Activated CD4-positive, alpha-beta memory T cell treated with anti-CD3 and anti-CD28 coated beads for 36 hours (primary cell): ENCODE results near the gene CAPZA2. TPM values are rescaled to one million over a fixed set of nuclear protein-coding genes. Genes with fewer than 3 reads are reported as not detected.

Experiments
- CTCF ChIA-PET: fragments of 350-600 bp; sonication (Branson Sonifier 250); formaldehyde crosslinking; loops from one replicate; lab custom pipeline; 2021; ENCODE audit warnings: antibody characterized with exemption, inconsistent platforms; lab: Charles Lee
- POLR2A ChIA-PET: fragments of 350-600 bp; sonication (Branson Sonifier 250); formaldehyde crosslinking; loops from one replicate; lab custom pipeline; 2021; ENCODE audit warnings: antibody characterized with exemption; lab: Charles Lee
- DNase-seq: peaks from one replicate; pipeline ENCODE4 v3.0.0-alpha.2; 2020
- H3K27ac Mint-ChIP-seq: one replicate; pipeline ENCODE4 v1.8.0; 2021; ENCODE audit warnings: mixed read lengths
- H3K27me3 Mint-ChIP-seq: one replicate; pipeline ENCODE4 v1.8.0; 2021; ENCODE audit warnings: mixed read lengths
- H3K36me3 Mint-ChIP-seq: one replicate; pipeline ENCODE4 v1.8.0; 2021; ENCODE audit warnings: mixed read lengths
- H3K4me1 Mint-ChIP-seq: one replicate; pipeline ENCODE4 v1.8.0; 2021; ENCODE audit warnings: low read depth, mixed read lengths
- H3K4me3 Mint-ChIP-seq: one replicate; pipeline ENCODE4 v1.8.0; 2021; ENCODE audit warnings: mild to moderate bottlenecking, mixed read lengths
- H3K9me3 Mint-ChIP-seq: one replicate; pipeline ENCODE4 v1.8.0; 2021; ENCODE audit warnings: mixed read lengths
- intact Hi-C: fragments of 100-400 bp; cut with micrococcal nuclease; formaldehyde crosslinking; loops from one replicate; pipeline ENCODE4 v1.15.1; 2023
- total RNA-seq, 2 experiments: library from RNA; stranded (reverse); gene quantifications; one replicate each; pipeline ENCODE4 v1.2.3, GENCODE V29; 2021

The CAPZA2 gene
- total RNA-seq, 2 experiments from 2014 or later, result 163 to 176 TPM

DNA sequence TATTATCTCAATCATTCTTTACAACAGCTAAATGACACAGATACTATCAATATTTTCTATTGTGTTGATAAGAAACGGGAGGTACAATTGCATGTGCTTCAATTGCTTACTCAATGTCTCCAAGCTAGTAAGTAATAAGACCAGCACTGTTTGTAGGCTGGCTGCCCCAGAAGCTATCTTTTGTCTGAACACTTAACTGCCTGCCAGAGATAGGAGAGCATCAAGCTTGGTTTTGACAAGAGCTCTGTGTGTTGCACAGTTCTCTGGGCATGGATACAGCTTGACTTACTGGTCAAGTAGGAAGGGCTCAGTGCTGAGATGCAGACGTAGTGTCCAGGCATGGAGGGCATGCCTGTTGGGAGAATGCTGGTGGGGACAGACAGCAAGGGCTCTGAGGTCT, 26.3 kb upstream of the CAPZA2 start:
- Mint-ChIP-seq H3K27me3 (peaks cover 9% of the 10 kb centered on the region), H3K4me1 (no peaks in the 10 kb centered on the region), H3K36me3 (no peaks in the 10 kb centered on the region), H3K4me3 (no peak overlapping the region), H3K9me3 (no peaks in the 10 kb centered on the region), H3K27ac (no peak overlapping the region)
- CTCF ChIA-PET, result no interaction called here
- no peak for DNase-seq
- POLR2A ChIA-PET, result no interaction called here
- intact Hi-C loops, result no loop called here

GRCh38 chr7:116836911-116837310, 25.5 kb upstream of the CAPZA2 start:
- Mint-ChIP-seq H3K27me3 (peaks cover 14% of the 10 kb centered on the region), H3K27ac (no peak overlapping the region), H3K4me3 (no peak overlapping the region), H3K36me3 (no peaks in the 10 kb centered on the region), H3K9me3 (no peaks in the 10 kb centered on the region), H3K4me1 (no peaks in the 10 kb centered on the region)
- DNase-seq, result no peak
- CTCF ChIA-PET, result no interaction called here
- intact Hi-C loops, result no loop called here
- POLR2A ChIA-PET, result no interaction called here

DNA sequence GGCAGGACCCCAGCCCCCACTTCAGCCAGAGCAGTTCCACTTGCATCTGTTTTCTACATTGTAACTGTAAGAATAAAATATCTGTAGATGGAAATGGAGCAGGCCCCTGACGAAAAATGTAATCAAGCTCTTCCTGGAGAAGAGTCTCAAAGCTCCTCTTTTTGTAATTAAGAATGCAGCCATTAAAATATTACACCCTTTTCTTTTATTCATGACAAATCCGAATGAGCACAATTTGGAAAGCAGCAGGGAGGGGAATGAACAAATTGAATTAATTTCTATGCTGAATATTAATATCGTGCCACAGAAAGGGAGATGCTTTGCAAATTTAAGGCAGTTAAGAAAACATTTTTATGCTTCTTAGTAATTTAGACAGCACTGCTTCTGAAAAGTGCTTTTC, 24.8 kb upstream of the CAPZA2 start:
- Mint-ChIP-seq H3K4me3 (no peak overlapping the region), H3K27ac (no peak overlapping the region), H3K36me3 (no peaks in the 10 kb centered on the region), H3K27me3 (peaks cover 15% of the 10 kb centered on the region), H3K4me1 (no peaks in the 10 kb centered on the region), H3K9me3 (no peaks in the 10 kb centered on the region)
- ChIA-PET POLR2A (no interaction called here), CTCF (no interaction called here)
- intact Hi-C loops, result no loop called here
- DNase-seq, result no peak

DNA sequence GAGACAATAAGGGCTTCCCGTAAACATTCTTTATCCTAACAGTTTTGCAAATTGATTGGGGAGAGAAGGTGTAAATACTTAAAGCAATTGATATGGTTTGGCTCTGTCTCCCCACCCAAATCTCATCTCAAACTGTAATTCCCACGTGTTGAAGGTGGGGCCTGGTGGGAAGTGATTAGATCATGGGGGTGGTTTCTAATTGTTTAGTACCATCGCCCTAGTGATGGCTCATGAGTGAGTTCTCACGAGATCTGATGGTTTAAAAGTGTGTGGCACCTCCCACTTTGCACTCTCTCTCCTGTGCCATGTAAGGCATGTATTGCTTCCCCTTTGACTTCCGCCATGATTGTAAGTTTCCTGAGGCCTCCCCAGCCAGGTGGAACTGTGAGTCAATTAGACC, 22.1 kb upstream of the CAPZA2 start:
- ChIA-PET POLR2A (no interaction called here), CTCF (no interaction called here)
- H3K4me1 Mint-ChIP-seq, result no peaks in the 10 kb centered on the region
- DNase-seq, result no peak
- H3K4me3 Mint-ChIP-seq, result no peak overlapping the region
- H3K9me3 Mint-ChIP-seq, result no peaks in the 10 kb centered on the region
- no peaks in the 10 kb centered on the region for H3K36me3 Mint-ChIP-seq
- intact Hi-C loops, result no loop called here
- peaks cover 25% of the 10 kb centered on the region for H3K27me3 Mint-ChIP-seq
- H3K27ac Mint-ChIP-seq, result no peak overlapping the region

GRCh38 chr7:116842371-116842770, 20.0 kb upstream of the CAPZA2 start:
- DNase-seq, result no peak
- H3K36me3 Mint-ChIP-seq, result no peaks in the 10 kb centered on the region
- no peak overlapping the region for H3K27ac Mint-ChIP-seq
- no peak overlapping the region for H3K4me3 Mint-ChIP-seq
- intact Hi-C loops, result no loop called here
- no peaks in the 10 kb centered on the region for H3K4me1 Mint-ChIP-seq
- POLR2A ChIA-PET, result no interaction called here
- no peaks in the 10 kb centered on the region for H3K9me3 Mint-ChIP-seq
- peaks cover 19% of the 10 kb centered on the region for H3K27me3 Mint-ChIP-seq
- CTCF ChIA-PET, result no interaction called here

GRCh38 chr7:116843378-116843777, 19.0 kb upstream of the CAPZA2 start:
- H3K27me3 Mint-ChIP-seq, result peaks cover 19% of the 10 kb centered on the region
- no peaks in the 10 kb centered on the region for H3K9me3 Mint-ChIP-seq
- no peak overlapping the region for H3K4me3 Mint-ChIP-seq
- intact Hi-C loops, result no loop called here
- H3K36me3 Mint-ChIP-seq, result no peaks in the 10 kb centered on the region
- POLR2A ChIA-PET, result no interaction called here
- no peaks in the 10 kb centered on the region for H3K4me1 Mint-ChIP-seq
- CTCF ChIA-PET, result no interaction called here
- DNase-seq, result no peak
- H3K27ac Mint-ChIP-seq, result no peak overlapping the region

DNA sequence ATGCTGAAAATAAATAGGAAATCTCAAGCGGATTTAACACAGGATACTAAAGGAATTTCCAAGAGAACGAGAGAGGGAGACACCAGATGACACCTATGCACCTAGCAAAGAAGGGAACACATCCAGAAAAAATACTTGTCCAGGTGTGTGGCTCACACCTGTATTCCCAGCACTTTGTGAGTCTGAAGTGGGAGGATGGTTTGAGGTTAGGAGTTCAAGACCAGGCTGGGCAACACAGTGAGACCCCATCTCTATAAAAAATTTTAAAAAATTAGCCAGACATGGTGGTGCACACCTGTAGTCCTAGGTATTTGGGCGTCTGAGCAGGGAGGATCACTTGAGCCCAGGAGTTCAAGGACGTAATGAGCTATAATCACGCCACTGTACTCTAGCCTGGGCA, 11.2 kb upstream of the CAPZA2 start:
- no peaks in the 10 kb centered on the region for H3K4me1 Mint-ChIP-seq
- POLR2A ChIA-PET, result no interaction called here
- peaks cover 3% of the 10 kb centered on the region for H3K36me3 Mint-ChIP-seq
- no peak for DNase-seq
- H3K27ac Mint-ChIP-seq, result no peak overlapping the region
- H3K4me3 Mint-ChIP-seq, result no peak overlapping the region
- intact Hi-C loops, result no loop called here
- CTCF ChIA-PET, result no interaction called here
- H3K9me3 Mint-ChIP-seq, result no peaks in the 10 kb centered on the region
- peaks cover 15% of the 10 kb centered on the region for H3K27me3 Mint-ChIP-seq

- H3K36me3 Mint-ChIP-seq, result peaks cover 3% of the 10 kb centered on the region
- DNase-seq, result no peak
- no peaks in the 10 kb centered on the region for H3K9me3 Mint-ChIP-seq
- H3K4me3 Mint-ChIP-seq, result no peak overlapping the region
- CTCF ChIA-PET, result no interaction called here
- intact Hi-C loops, result no loop called here
- no peak overlapping the region for H3K27ac Mint-ChIP-seq
- POLR2A ChIA-PET, result no interaction called here
- no peaks in the 10 kb centered on the region for H3K4me1 Mint-ChIP-seq
- H3K27me3 Mint-ChIP-seq, result peaks cover 15% of the 10 kb centered on the region
These were observed 10.7 kb upstream of the CAPZA2 start for GRCh38 chr7:116851671-116852070.

- CTCF ChIA-PET, result no interaction called here
- Mint-ChIP-seq H3K27ac (no peak overlapping the region), H3K9me3 (no peaks in the 10 kb centered on the region), H3K4me1 (peaks cover under 1% of the 10 kb centered on the region), H3K4me3 (no peak overlapping the region), H3K27me3 (peaks cover 17% of the 10 kb centered on the region), H3K36me3 (peaks cover 3% of the 10 kb centered on the region)
- DNase-seq, result no peak
- POLR2A ChIA-PET, result interaction anchor here (1.1 kb wide), 1 partner anchor 8 kb away, joined by 4 read pairs; the partner anchor contains the start of gene CAPZA2
- intact Hi-C loops, result no loop called here
These were observed 8.3 kb upstream of the CAPZA2 start for GRCh38 chr7:116854132-116854531.

DNA sequence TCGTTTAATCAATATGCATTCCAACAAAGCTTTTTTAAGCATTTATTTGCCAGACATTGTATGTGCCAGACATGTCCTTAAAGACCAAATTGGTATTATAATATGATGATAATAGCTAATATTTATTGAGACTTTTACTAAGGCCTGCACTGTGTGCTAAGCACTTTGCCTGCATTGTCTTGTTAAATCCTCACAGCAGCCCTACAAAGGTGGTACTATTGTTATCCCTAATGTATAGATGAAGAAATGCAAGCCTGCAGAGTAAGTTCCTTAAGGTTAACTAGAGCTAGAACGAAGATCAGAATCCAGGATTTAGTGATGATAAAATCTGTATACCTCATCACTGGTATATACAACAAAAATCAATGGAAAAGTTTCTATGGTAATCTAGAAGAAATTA, 5.3 kb upstream of the CAPZA2 start:
- Mint-ChIP-seq H3K4me1 (peaks cover 13% of the 10 kb centered on the region), H3K4me3 (no peak overlapping the region), H3K36me3 (no peaks in the 10 kb centered on the region), H3K9me3 (no peaks in the 10 kb centered on the region), H3K27ac (no peak overlapping the region), H3K27me3 (peaks cover 9% of the 10 kb centered on the region)
- POLR2A ChIA-PET, result no interaction called here
- DNase-seq, result no peak
- CTCF ChIA-PET, result interaction anchor here (0.6 to 0.9 kb wide), 2 partner anchors 9 to 262 kb away, joined by 3 to 4 read pairs; no protein-coding TSS in a partner anchor
- intact Hi-C loops, result no loop called here

DNA sequence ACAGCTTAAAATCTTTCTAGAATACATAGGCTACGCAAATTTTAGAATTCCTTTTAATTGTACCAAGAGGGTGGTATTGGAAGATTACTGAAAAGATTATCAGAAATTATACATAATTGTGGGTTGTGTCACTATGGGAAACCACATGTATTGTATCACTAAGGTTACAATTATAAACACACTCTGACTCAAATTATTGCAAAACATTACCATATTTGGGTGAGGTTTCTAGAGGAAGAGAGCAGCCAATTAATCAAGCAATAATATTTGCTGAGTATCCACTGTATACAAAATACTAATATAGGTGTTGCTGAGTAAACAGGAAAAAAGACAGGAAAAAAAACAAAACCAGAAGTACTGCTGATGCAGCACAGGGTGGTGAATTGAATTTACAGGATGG, 3.1 kb upstream of the CAPZA2 start:
- ChIA-PET POLR2A (no interaction called here), CTCF (no interaction called here)
- H3K4me1 Mint-ChIP-seq, result peaks cover 22% of the 10 kb centered on the region
- intact Hi-C loops, result no loop called here
- peaks cover 1% of the 10 kb centered on the region for H3K36me3 Mint-ChIP-seq
- no peak overlapping the region for H3K4me3 Mint-ChIP-seq
- DNase-seq, result no peak
- H3K9me3 Mint-ChIP-seq, result no peaks in the 10 kb centered on the region
- H3K27me3 Mint-ChIP-seq, result peaks cover 8% of the 10 kb centered on the region
- H3K27ac Mint-ChIP-seq, result no peak overlapping the region

DNA sequence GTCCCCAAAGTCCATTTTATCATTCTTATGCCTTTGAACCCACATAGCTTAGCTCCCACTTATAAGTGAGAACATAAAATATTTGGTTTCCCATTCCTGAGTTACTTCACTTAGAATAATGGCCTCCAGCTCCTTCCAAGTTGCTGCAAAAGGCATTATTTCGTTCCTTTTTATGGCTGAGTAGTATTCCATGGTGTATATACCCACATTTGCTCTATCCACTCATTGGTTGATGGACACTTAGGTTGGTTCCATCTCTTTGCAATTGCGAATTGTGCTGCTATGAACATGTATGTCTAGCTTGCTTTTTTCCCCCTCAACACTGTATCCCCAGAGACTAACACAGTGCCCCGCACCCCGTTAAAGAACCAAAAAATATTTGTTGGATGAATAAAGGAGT, 670 bp upstream of the CAPZA2 start:
- DNase-seq, result no peak
- peak overlapping the region; percentile 70 for H3K27ac Mint-ChIP-seq
- peaks cover 34% of the 10 kb centered on the region for H3K4me1 Mint-ChIP-seq
- H3K36me3 Mint-ChIP-seq, result peaks cover 3% of the 10 kb centered on the region
- POLR2A ChIA-PET, result interaction anchor here (1.4 to 1.5 kb wide), 2 partner anchors 8 to 12 kb away, joined by 4 to 5 read pairs; no protein-coding TSS in a partner anchor
- H3K4me3 Mint-ChIP-seq, result peak overlapping the region; percentile 88
- intact Hi-C loops, result loop anchor here (1.0 to 10.0 kb wide), 5 partner anchors 59 to 1323 kb away; partner anchors contain the start of gene LSM8
- CTCF ChIA-PET, result interaction anchor here (0.5 kb wide), 1 partner anchor 1292 kb away, joined by 3 read pairs; no protein-coding TSS in a partner anchor
- no peaks in the 10 kb centered on the region for H3K9me3 Mint-ChIP-seq
- peaks cover 7% of the 10 kb centered on the region for H3K27me3 Mint-ChIP-seq

- ChIA-PET CTCF (interaction anchor here (0.7 kb wide), 1 partner anchor 25 kb away, joined by 3 read pairs; no protein-coding TSS in a partner anchor), POLR2A (interaction anchor here (1.5 kb wide), 1 partner anchor 9 kb away, joined by 4 read pairs; no protein-coding TSS in a partner anchor)
- H3K27me3 Mint-ChIP-seq, result peaks cover 4% of the 10 kb centered on the region
- peak; percentile 25 for DNase-seq
- H3K4me1 Mint-ChIP-seq, result peaks cover 44% of the 10 kb centered on the region
- peak overlapping the region; percentile 87 for H3K4me3 Mint-ChIP-seq
- H3K36me3 Mint-ChIP-seq, result peaks cover 7% of the 10 kb centered on the region
- intact Hi-C loops, result loop anchor here (1.0 to 10.0 kb wide), 6 partner anchors 9 to 1322 kb away; partner anchors contain the start of gene LSM8
- H3K27ac Mint-ChIP-seq, result peak overlapping the region; percentile 85
- H3K9me3 Mint-ChIP-seq, result no peaks in the 10 kb centered on the region
These were observed 724 bp downstream of the CAPZA2 start for GRCh38 chr7:116862951-116863670.
